IPS-18a (cell line): Measurements from ENCODE around the gene SDC4.
"Not testable (repeated sequence)": the region's sequence is repeated elsewhere in the genome, so short reads cannot be mapped to it uniquely, and the experiment has no call there.

Experiments used
- H3K27ac ChIP-seq: one replicate; pipeline ENCODE4 v1.5.1; 2013; ENCODE audit warnings: low read length
- H3K27me3 ChIP-seq: one replicate; pipeline ENCODE4 v1.6.1; 2013; ENCODE audit warnings: mild to moderate bottlenecking, low read length; ENCODE audit not compliant: control insufficient read depth, insufficient read depth
- H3K36me3 ChIP-seq: one replicate; pipeline ENCODE4 v1.6.1; 2013; ENCODE audit warnings: low read depth, low read length; ENCODE audit not compliant: control insufficient read depth
- H3K4me1 ChIP-seq: one replicate; pipeline ENCODE4 v1.6.1; 2013; ENCODE audit warnings: low read depth, low read length; ENCODE audit not compliant: control insufficient read depth
- H3K4me3 ChIP-seq: one replicate; pipeline ENCODE4 v1.5.1; 2013; ENCODE audit warnings: low read length
- H3K9ac ChIP-seq: one replicate; pipeline ENCODE4 v1.6.1; 2013; ENCODE audit warnings: mild to moderate bottlenecking, low read length, moderate library complexity
- H3K9me3 ChIP-seq: one replicate; pipeline ENCODE4 v1.6.1; 2013; ENCODE audit warnings: low read depth, low read length; ENCODE audit not compliant: control insufficient read depth

SDC4 gene

DNA sequence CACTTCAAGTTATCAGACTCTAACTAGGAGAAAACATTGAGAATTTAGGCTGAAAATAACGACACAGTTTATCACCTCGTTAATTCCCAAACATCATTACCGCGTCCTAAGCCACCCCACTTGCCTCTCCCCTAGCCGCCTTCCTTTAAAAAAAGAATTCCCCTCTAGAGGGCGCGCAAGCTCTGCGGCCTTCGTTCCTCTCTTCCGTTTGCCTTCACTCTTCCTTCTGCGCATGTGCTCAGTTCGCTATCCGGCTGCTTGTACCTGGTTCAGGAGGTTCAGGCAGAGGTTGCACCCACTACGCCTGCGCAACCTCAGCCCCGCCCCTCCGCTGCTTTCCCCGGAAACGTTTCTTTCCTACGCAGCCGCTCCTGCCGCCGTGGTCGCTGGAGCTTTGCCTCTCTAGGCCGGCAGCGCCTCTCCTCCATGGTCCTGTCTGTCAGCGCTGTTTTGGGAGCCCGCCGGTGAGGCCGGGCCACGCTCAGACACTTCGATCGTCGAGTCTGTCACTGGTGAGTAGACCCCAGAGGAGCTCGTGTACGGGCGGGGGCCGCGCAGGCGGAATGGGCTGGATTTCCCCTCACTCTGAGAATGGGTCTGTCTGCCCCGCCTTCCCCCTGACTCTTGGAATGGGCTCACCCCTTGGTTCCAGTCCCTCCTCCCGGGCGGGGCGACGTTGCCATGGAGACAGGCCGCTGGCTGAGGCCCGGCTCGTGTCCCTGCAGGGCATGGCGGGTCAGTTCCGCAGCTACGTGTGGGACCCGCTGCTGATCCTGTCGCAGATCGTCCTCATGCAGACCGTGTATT is 14.8 kb upstream of the SDC4 start, which contains the start of gene SYS1:
Gene SYS1 (plus strand): TSS at position 353 of the 807 bp plus-strand sequence. CDS start 376 bp downstream, at position 729.
- H3K4me3 ChIP-seq: peak within 1 kb of the TSS; percentile 95
- no peaks in the 10 kb centered on the region for H3K9me3 ChIP-seq
- H3K27me3 ChIP-seq: no peaks in the 10 kb centered on the region
- H3K4me1 ChIP-seq: peaks cover 9% of the 10 kb centered on the region
- peak within 1 kb of the TSS; percentile 77 for H3K9ac ChIP-seq
- H3K36me3 ChIP-seq: peaks cover 15% of the 10 kb centered on the region
- H3K27ac ChIP-seq: peak within 1 kb of the TSS; percentile 51

DNA sequence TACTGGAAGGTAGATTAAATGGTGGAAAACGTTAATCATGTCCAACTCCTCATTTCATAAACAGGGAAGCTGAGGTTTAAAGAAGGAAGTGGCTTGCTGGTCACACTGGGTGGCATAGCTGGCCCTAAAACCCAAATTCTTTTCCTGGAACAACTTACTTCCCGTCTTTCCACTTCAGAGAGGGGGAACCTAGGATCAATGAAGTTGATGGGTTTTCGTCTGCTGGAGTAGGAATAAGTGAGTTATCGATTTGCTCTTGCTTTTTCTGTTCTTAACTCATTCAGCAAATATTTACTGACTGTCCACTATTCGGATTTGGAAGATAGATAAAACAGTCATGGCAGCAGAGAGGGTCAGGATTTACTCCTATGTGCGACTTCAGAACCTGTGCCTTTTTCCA is 13.6 kb upstream of the SDC4 start:
- H3K27ac ChIP-seq: no peak overlapping the region
- no peaks in the 10 kb centered on the region for H3K27me3 ChIP-seq
- peaks cover 7% of the 10 kb centered on the region for H3K36me3 ChIP-seq
- H3K9ac ChIP-seq: no peak overlapping the region
- peaks cover 9% of the 10 kb centered on the region for H3K4me1 ChIP-seq
- H3K9me3 ChIP-seq: no peaks in the 10 kb centered on the region
- no peak overlapping the region for H3K4me3 ChIP-seq

GRCh38 chr20:45359406-45360148 is 11.4 kb upstream of the SDC4 start:
- Histone ChIP-seq H3K27me3 (no peaks in the 10 kb centered on the region), H3K36me3 (no peaks in the 10 kb centered on the region), H3K27ac (no peak overlapping the region), H3K9me3 (no peaks in the 10 kb centered on the region), H3K4me3 (no peak overlapping the region), H3K9ac (no peak overlapping the region), H3K4me1 (peaks cover 9% of the 10 kb centered on the region)

- H3K36me3 ChIP-seq: no peaks in the 10 kb centered on the region
- peaks cover 9% of the 10 kb centered on the region for H3K4me1 ChIP-seq
- no peak overlapping the region for H3K4me3 ChIP-seq
- no peak overlapping the region for H3K27ac ChIP-seq
- H3K9me3 ChIP-seq: no peaks in the 10 kb centered on the region
- H3K27me3 ChIP-seq: no peaks in the 10 kb centered on the region
- H3K9ac ChIP-seq: no peak overlapping the region
These were observed 10.8 kb upstream of the SDC4 start for GRCh38 chr20:45359069-45359405.

DNA sequence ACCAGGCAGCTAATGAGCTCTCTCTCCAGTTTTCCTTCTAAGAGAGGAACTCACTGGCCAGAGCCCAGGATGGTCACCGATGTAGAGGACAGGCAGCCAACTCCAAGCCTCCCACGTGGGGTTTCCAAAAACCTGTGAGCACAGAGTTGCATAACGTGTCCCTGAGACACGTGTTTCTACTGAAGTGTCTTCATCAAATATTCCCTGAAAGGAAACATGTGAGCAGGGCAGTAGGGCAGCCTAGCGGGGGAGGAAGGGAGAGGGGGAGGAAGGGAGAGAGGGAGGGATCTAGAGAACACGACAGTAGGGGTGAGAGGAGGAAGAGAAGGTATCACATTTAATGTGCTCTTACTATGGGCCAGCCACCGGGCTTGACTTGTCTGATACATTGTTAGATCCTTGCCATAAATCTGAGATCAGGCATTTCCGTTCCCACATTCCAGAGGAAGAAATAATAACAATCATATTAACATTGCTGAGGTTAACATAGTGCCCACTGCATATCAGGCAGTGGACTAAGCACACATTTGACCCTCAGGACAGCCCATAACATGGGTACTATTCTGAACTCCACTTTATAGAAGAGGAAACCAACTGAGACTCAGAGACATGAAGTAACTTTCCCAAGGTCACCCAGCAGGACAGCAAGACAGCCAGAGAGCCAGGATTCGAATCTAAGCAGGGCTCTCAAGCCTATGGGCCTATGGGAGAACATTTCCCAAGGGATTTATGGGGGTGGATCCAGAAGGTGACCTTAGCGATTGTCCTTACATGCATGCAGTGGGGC is 10.3 kb upstream of the SDC4 start:
- no peaks in the 10 kb centered on the region for H3K27me3 ChIP-seq
- no peak overlapping the region for H3K27ac ChIP-seq
- no peaks in the 10 kb centered on the region for H3K9me3 ChIP-seq
- H3K9ac ChIP-seq: no peak overlapping the region
- H3K4me1 ChIP-seq: peaks cover 6% of the 10 kb centered on the region
- no peak overlapping the region for H3K4me3 ChIP-seq
- H3K36me3 ChIP-seq: no peaks in the 10 kb centered on the region

GRCh38 chr20:45355209-45356084 is 7.2 kb upstream of the SDC4 start:
- H3K36me3 ChIP-seq: no peaks in the 10 kb centered on the region
- H3K4me3 ChIP-seq: no peak overlapping the region
- no peak overlapping the region for H3K27ac ChIP-seq
- H3K9me3 ChIP-seq: no peaks in the 10 kb centered on the region
- H3K4me1 ChIP-seq: peaks cover 6% of the 10 kb centered on the region
- no peaks in the 10 kb centered on the region for H3K27me3 ChIP-seq
- H3K9ac ChIP-seq: no peak overlapping the region

DNA sequence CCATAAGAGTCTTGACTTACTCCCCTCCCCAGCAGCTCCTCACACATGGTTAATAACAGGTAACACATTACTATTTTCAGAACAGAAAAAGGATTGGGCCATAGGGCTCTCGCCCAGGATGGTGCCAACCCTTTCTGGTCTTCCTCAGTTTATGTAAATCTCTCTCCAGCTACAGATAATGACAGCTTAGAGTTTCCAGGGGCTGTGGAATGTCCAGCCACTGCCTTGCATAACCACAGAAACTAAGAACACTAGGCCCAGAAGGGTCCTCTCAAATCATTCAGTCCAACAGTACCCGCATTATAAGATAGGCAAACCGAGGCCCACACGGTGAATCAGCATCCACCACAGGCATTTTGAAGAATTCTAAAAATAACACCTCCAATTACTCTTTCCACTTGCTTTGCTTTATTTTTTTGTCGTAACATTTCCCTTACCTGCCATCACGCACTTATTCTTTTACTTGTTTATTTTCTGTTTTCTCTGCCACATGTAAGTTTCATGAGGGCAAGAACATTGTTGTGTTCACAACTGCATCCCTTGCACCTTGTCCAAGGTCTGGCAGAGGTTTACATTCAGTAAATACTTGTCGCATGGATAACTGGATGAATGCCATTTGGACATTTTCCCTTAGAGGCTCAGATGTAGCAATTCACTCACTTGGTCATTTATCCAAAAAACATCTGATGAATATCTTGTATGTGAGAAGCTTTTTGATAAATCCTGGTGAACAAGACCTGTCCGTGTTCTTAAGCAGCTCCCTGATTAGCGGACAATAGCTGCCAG is 6.4 kb upstream of the SDC4 start:
- no peaks in the 10 kb centered on the region for H3K36me3 ChIP-seq
- no peak overlapping the region for H3K9ac ChIP-seq
- H3K4me3 ChIP-seq: no peak overlapping the region
- no peaks in the 10 kb centered on the region for H3K9me3 ChIP-seq
- H3K27me3 ChIP-seq: no peaks in the 10 kb centered on the region
- H3K4me1 ChIP-seq: peaks cover 5% of the 10 kb centered on the region
- no peak overlapping the region for H3K27ac ChIP-seq

- H3K9ac ChIP-seq: no peak overlapping the region
- H3K4me1 ChIP-seq: peaks cover 2% of the 10 kb centered on the region
- H3K36me3 ChIP-seq: no peaks in the 10 kb centered on the region
- no peaks in the 10 kb centered on the region for H3K9me3 ChIP-seq
- H3K27me3 ChIP-seq: no peaks in the 10 kb centered on the region
- no peak overlapping the region for H3K4me3 ChIP-seq
- no peak overlapping the region for H3K27ac ChIP-seq
These were observed 5.5 kb upstream of the SDC4 start for GRCh38 chr20:45353746-45354145.

- H3K9me3 ChIP-seq: no peaks in the 10 kb centered on the region
- no peak overlapping the region for H3K27ac ChIP-seq
- no peak overlapping the region for H3K4me3 ChIP-seq
- no peak overlapping the region for H3K9ac ChIP-seq
- H3K27me3 ChIP-seq: no peaks in the 10 kb centered on the region
- H3K4me1 ChIP-seq: peaks cover 2% of the 10 kb centered on the region
- no peaks in the 10 kb centered on the region for H3K36me3 ChIP-seq
These were observed 4.5 kb upstream of the SDC4 start for GRCh38 chr20:45352729-45353128.

DNA sequence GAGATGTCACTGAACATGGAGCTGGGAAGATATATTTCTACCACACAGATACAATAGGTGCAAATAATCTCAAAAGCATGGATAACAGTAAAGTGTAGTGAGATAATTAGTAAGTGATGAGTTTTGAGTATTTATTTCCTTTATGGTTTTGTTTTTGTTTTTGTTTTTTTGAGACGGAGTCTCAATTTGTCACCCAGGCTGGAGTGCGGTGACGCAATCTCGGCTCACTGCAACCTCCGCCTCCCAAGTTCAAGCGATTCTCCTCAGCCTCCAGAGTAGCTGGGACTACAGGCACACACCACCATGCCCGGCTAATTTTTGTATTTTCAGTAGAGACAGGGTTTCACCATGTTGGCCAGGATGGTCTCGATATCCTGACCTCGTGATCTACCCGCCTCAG is 2.6 kb upstream of the SDC4 start:
- peaks cover 17% of the 10 kb centered on the region for H3K4me1 ChIP-seq
- H3K9me3 ChIP-seq, H3K27me3 ChIP-seq, H3K9ac ChIP-seq, H3K27ac ChIP-seq, H3K36me3 ChIP-seq, H3K4me3 ChIP-seq: not testable (repeated sequence)
